SU-DHL-6 (cell line): ENCODE data around the gene TMA7.

Source experiments
- H2AFZ ChIP-seq: fragments of 200-600 bp; sonication (generic); 2 replicates; pipeline ENCODE4 v1.6.1; 2014; ENCODE audit warnings: low read depth, mild to moderate bottlenecking, moderate library complexity, mixed read lengths, antibody characterized with exemption, low read length; ENCODE audit not compliant: severe bottlenecking
- H3F3A ChIP-seq: fragments of 200-600 bp; shearing (Covaris generic); 2 replicates; pipeline ENCODE4 v1.6.0; 2016; ENCODE audit warnings: antibody characterized with exemption, mild to moderate bottlenecking; ENCODE audit not compliant: insufficient read depth
- H3K27ac ChIP-seq: fragments of 200-600 bp; sonication (generic); 2 replicates; pipeline ENCODE4 v1.5.1; 2016; ENCODE audit warnings: low read depth, mild to moderate bottlenecking, low read length, moderate library complexity, mixed read lengths
- H3K27me3 ChIP-seq: fragments of 200-600 bp; sonication (generic), shearing (Covaris generic); 2 replicates; pipeline ENCODE4 v1.6.0; 2014; ENCODE audit warnings: mild to moderate bottlenecking, low read length
- H3K36me3 ChIP-seq: fragments of 200-600 bp; sonication (generic); 2 replicates; pipeline ENCODE4 v1.6.1; 2014; ENCODE audit warnings: mild to moderate bottlenecking, low read length, mixed read lengths
- H3K4me2 ChIP-seq: fragments of 300-600, 200-600 bp; shearing (Covaris generic), sonication (generic); 2 replicates; pipeline ENCODE4 v1.6.0; 2014; ENCODE audit warnings: low read length, low read depth, mild to moderate bottlenecking; ENCODE audit not compliant: poor library complexity, severe bottlenecking
- H3K4me3 ChIP-seq: fragments of 200-600 bp; sonication (generic); 2 replicates; pipeline ENCODE4 v1.5.1; 2014; ENCODE audit warnings: antibody characterized with exemption, low read length, mild to moderate bottlenecking, mixed read lengths; ENCODE audit not compliant: insufficient read depth, poor library complexity, severe bottlenecking
- H3K79me2 ChIP-seq: fragments of 200-600 bp; sonication (generic); 2 replicates; pipeline ENCODE4 v1.6.1; 2014; ENCODE audit warnings: mild to moderate bottlenecking, low read length, moderate library complexity; ENCODE audit not compliant: insufficient read depth
- H3K9ac ChIP-seq: fragments of 200-600 bp; sonication (generic); 2 replicates; pipeline ENCODE4 v1.7.0; 2014; ENCODE audit warnings: mild to moderate bottlenecking, low read length
- H3K9me2 ChIP-seq: fragments of 200-600 bp; sonication (generic); replicated peaks from 2 replicates; pipeline ENCODE4 v1.6.1; 2014; ENCODE audit warnings: low read length; ENCODE audit not compliant: insufficient read depth
- H3K9me3 ChIP-seq: fragments of 200-600 bp; sonication (generic); 2 replicates; pipeline ENCODE4 v1.6.1; 2014; ENCODE audit warnings: low read length, mixed read lengths; ENCODE audit not compliant: insufficient read depth
- H4K20me1 ChIP-seq: fragments of 200-600 bp; sonication (generic); 2 replicates; pipeline ENCODE4 v1.6.1; 2014; ENCODE audit warnings: low read depth, mild to moderate bottlenecking, antibody characterized with exemption, low read length, moderate library complexity, mixed read lengths
- CTCF ChIP-seq: fragments of 200-600 bp; sonication (generic); IDR thresholded peaks from one replicate; pipeline ENCODE4 v1.5.1; 2017; ENCODE audit warnings: antibody characterized with exemption, mild to moderate bottlenecking, low read length, moderate library complexity; ENCODE audit not compliant: insufficient read depth, poor library complexity, severe bottlenecking
- EZH2phosphoT487 ChIP-seq: fragments of 200-600 bp; sonication (generic), shearing (Covaris generic); conservative IDR thresholded peaks from 2 replicates; pipeline ENCODE4 v1.6.1; 2018; ENCODE audit warnings: mild to moderate bottlenecking, antibody characterized with exemption, low read length, moderate library complexity, mixed read lengths

TMA7 gene

GRCh38 chr3:48465531-48466378 is 25.7 kb downstream of the TMA7 start:
- Histone ChIP-seq H3K27ac (peak overlapping the region; percentile 77), H4K20me1 (no peaks in the 10 kb centered on the region), H3K9me3 (no peaks in the 10 kb centered on the region), H3K9me2 (no peaks in the 10 kb centered on the region), H3K79me2 (peaks cover 22% of the 10 kb centered on the region; the same call in 1 of the 2 replicates), H3K36me3 (no peaks in the 10 kb centered on the region), H2AFZ (peak overlapping the region; percentile 55), H3K4me2 (peak overlapping the region; percentile 90), H3K27me3 (no peaks in the 10 kb centered on the region), H3K4me3 (peak overlapping the region; percentile 69), H3K9ac (peak overlapping the region; percentile 89), H3F3A (peaks cover 9% of the 10 kb centered on the region; the same call in 1 of the 2 replicates)
- no peak for TF ChIP-seq EZH2phosphoT487
- TF ChIP-seq CTCF = peak; percentile 40

- H3K4me2 ChIP-seq = peak overlapping the region; percentile 90
- H3K4me3 ChIP-seq = peak overlapping the region; percentile 69
- H3K79me2 ChIP-seq = peaks cover 22% of the 10 kb centered on the region; the same call in 1 of the 2 replicates
- no peak for TF ChIP-seq CTCF
- no peak for TF ChIP-seq EZH2phosphoT487
- no peaks in the 10 kb centered on the region for H3K9me2 ChIP-seq
- peak overlapping the region; percentile 89 for H3K9ac ChIP-seq
- H4K20me1 ChIP-seq = no peaks in the 10 kb centered on the region
- no peak overlapping the region for H2AFZ ChIP-seq
- no peaks in the 10 kb centered on the region for H3K36me3 ChIP-seq
- H3F3A ChIP-seq = peaks cover 9% of the 10 kb centered on the region; the same call in 1 of the 2 replicates
- peak overlapping the region; percentile 77 for H3K27ac ChIP-seq
- no peaks in the 10 kb centered on the region for H3K27me3 ChIP-seq
- H3K9me3 ChIP-seq = no peaks in the 10 kb centered on the region
Observed at GRCh38 chr3:48466386-48467109, 26.5 kb downstream of the TMA7 start.

- peak overlapping the region; percentile 69 for H3K4me3 ChIP-seq
- no peaks in the 10 kb centered on the region for H4K20me1 ChIP-seq
- no peaks in the 10 kb centered on the region for H3K36me3 ChIP-seq
- H3K79me2 ChIP-seq = peaks cover 22% of the 10 kb centered on the region; the same call in 1 of the 2 replicates
- H3K9ac ChIP-seq = peak overlapping the region; percentile 89
- H3F3A ChIP-seq = peaks cover 9% of the 10 kb centered on the region; the same call in 1 of the 2 replicates
- H3K27me3 ChIP-seq = no peaks in the 10 kb centered on the region
- H3K4me2 ChIP-seq = peak overlapping the region; percentile 90
- peak overlapping the region; percentile 77 for H3K27ac ChIP-seq
- no peak overlapping the region for H2AFZ ChIP-seq
- H3K9me3 ChIP-seq = no peaks in the 10 kb centered on the region
- no peaks in the 10 kb centered on the region for H3K9me2 ChIP-seq
- TF ChIP-seq EZH2phosphoT487 (no peak), CTCF (no peak)
Observed at GRCh38 chr3:48467110-48467454, 27.0 kb downstream of the TMA7 start.
